Measurements from ENCODE around the gene COL2A1. TPM values are rescaled to one million over a fixed set of nuclear protein-coding genes. Genes with fewer than 3 reads are reported as not detected.

Gene COL2A1
- total RNA-seq, 2 donors from 2014 or later = 12.4 to 21.0 TPM

GRCh38 chr12:47941475-47941780 lies 62.8 kb downstream of the COL2A1 start:
- no peaks in the 10 kb centered on the region for H3K36me3 ChIP-seq (ENCODE audit: control insufficient read depth, insufficient read depth, low read length)
- Mint-ChIP-seq H3K36me3 (ENCODE audit: low read depth) (no peaks in the 10 kb centered on the region), H3K9me3 (no peaks in the 10 kb centered on the region), H3K4me3 (no peak overlapping the region), H3K4me1 (no peaks in the 10 kb centered on the region), H3K27me3 (ENCODE audit: insufficient read depth) (peaks cover 35% of the 10 kb centered on the region), H3K27ac (no peak overlapping the region)
- no peaks in the 10 kb centered on the region for H3K9me3 ChIP-seq (ENCODE audit: control insufficient read depth, low read length)
- H3K9ac ChIP-seq (ENCODE audit: extremely low read depth, low read length, poor library complexity, severe bottlenecking) = no peak overlapping the region
- DNase-seq = no peak
- no peak for TF ChIP-seq CTCF (conservative IDR thresholded peaks at IDR 0.05)
- H3K4me1 ChIP-seq (ENCODE audit: control insufficient read depth, insufficient read depth, low read length) = no peaks in the 10 kb centered on the region
- H3K27me3 ChIP-seq (ENCODE audit: control insufficient read depth, insufficient read depth, low read length, poor library complexity, severe bottlenecking) = peaks cover 56% of the 10 kb centered on the region
- WGBS, 2 experiments (ENCODE audit: insufficient coverage in 1 of 2, insufficient read length in 1 of 2) = 83 to 90% methylated on average over 8 to 9 of the region's 9 CpGs
- no peak overlapping the region for H3K4me3 ChIP-seq (ENCODE audit: low read length)
- no peak overlapping the region for H3K27ac ChIP-seq (ENCODE audit: low read depth, low read length)

GRCh38 chr12:47940773-47941474 lies 63.4 kb downstream of the COL2A1 start:
- H3K9me3 Mint-ChIP-seq = no peaks in the 10 kb centered on the region
- H3K4me1 Mint-ChIP-seq = no peaks in the 10 kb centered on the region
- DNase-seq = peak; percentile 12
- H3K27me3 Mint-ChIP-seq (ENCODE audit: insufficient read depth) = peaks cover 38% of the 10 kb centered on the region
- WGBS, 2 experiments (ENCODE audit: insufficient coverage in 1 of 2, insufficient read length in 1 of 2) = 91 to 96% methylated on average over 10 of the region's 10 CpGs
- peaks cover 57% of the 10 kb centered on the region for H3K27me3 ChIP-seq (ENCODE audit: control insufficient read depth, insufficient read depth, low read length, poor library complexity, severe bottlenecking)
- H3K9me3 ChIP-seq (ENCODE audit: control insufficient read depth, low read length) = no peaks in the 10 kb centered on the region
- H3K4me1 ChIP-seq (ENCODE audit: control insufficient read depth, insufficient read depth, low read length) = no peaks in the 10 kb centered on the region
- H3K27ac Mint-ChIP-seq = no peak overlapping the region
- H3K4me3 Mint-ChIP-seq = no peak overlapping the region
- H3K36me3 ChIP-seq (ENCODE audit: control insufficient read depth, insufficient read depth, low read length) = no peaks in the 10 kb centered on the region
- H3K27ac ChIP-seq (ENCODE audit: low read depth, low read length) = no peak overlapping the region
- no peak for TF ChIP-seq CTCF (conservative IDR thresholded peaks at IDR 0.05)
- H3K4me3 ChIP-seq (ENCODE audit: low read length) = no peak overlapping the region
- no peak overlapping the region for H3K9ac ChIP-seq (ENCODE audit: extremely low read depth, low read length, poor library complexity, severe bottlenecking)
- H3K36me3 Mint-ChIP-seq (ENCODE audit: low read depth) = no peaks in the 10 kb centered on the region

- no peaks in the 10 kb centered on the region for H3K9me3 Mint-ChIP-seq
- Histone ChIP-seq H3K4me3 (ENCODE audit: low read length) (no peak overlapping the region), H3K9me3 (ENCODE audit: control insufficient read depth, low read length) (no peaks in the 10 kb centered on the region), H3K27me3 (ENCODE audit: control insufficient read depth, insufficient read depth, low read length, poor library complexity, severe bottlenecking) (peaks cover 72% of the 10 kb centered on the region), H3K4me1 (ENCODE audit: control insufficient read depth, insufficient read depth, low read length) (no peaks in the 10 kb centered on the region), H3K36me3 (ENCODE audit: control insufficient read depth, insufficient read depth, low read length) (no peaks in the 10 kb centered on the region), H3K27ac (ENCODE audit: low read depth, low read length) (no peak overlapping the region), H3K9ac (ENCODE audit: extremely low read depth, low read length, poor library complexity, severe bottlenecking) (no peak overlapping the region)
- DNase-seq = peak; percentile 30
- no peaks in the 10 kb centered on the region for H3K36me3 Mint-ChIP-seq (ENCODE audit: low read depth)
- H3K27ac Mint-ChIP-seq = no peak overlapping the region
- peaks cover 45% of the 10 kb centered on the region for H3K27me3 Mint-ChIP-seq (ENCODE audit: insufficient read depth)
- 93 to 94% methylated on average over 2 to 6 of the region's 6 CpGs for WGBS, 2 experiments (ENCODE audit: insufficient coverage in 1 of 2, insufficient read length in 1 of 2)
- no peak overlapping the region for H3K4me3 Mint-ChIP-seq
- H3K4me1 Mint-ChIP-seq = no peaks in the 10 kb centered on the region
- no peak for TF ChIP-seq CTCF (conservative IDR thresholded peaks at IDR 0.05)
These were observed 65.2 kb downstream of the COL2A1 start for GRCh38 chr12:47939009-47939601.

Data from endodermal cell (in vitro differentiated cells).